ENCODE measurements around the gene GATM. TPM values are rescaled to one million over a fixed set of nuclear protein-coding genes. Genes with fewer than 3 reads are reported as not detected.

The GATM gene
- polyA plus RNA-seq, 1 donor (not counting 4 experiments of a cell fraction or from before 2014, with no cell fraction given): 0.60 TPM

GRCh38 chr15:45337224-45337623 is 41.1 kb downstream of the GATM start:
- Histone ChIP-seq H3K27ac (ENCODE audit: control insufficient read depth, insufficient read depth, low read length) (no peak overlapping the region), H3K4me3 (ENCODE audit: control insufficient read depth in 2 of 3, extremely low read depth in 1 of 3, insufficient read depth in 2 of 3, low read depth in 1 of 3, low read length in 3 of 3) (no peak overlapping the region), H3K27me3 (ENCODE audit: control insufficient read depth, extremely low read depth, insufficient read depth, low read length) (peaks cover 6% of the 10 kb centered on the region), H3K36me3 (ENCODE audit: control insufficient read depth in 2 of 2, extremely low read depth in 1 of 2, insufficient read depth in 2 of 2, low read length in 2 of 2) (no peaks in the 10 kb centered on the region), H3K9ac (ENCODE audit: control insufficient read depth, extremely low read depth, insufficient read depth, low read length) (no peak overlapping the region), H3K9me3 (ENCODE audit: control insufficient read depth, low read depth, low read length) (no peaks in the 10 kb centered on the region), H3K4me1 (ENCODE audit: control insufficient read depth, extremely low read depth, insufficient read depth, low read length) (no peaks in the 10 kb centered on the region), H4K20me1 (ENCODE audit: control insufficient read depth, extremely low read depth, insufficient read depth, low read length) (no peaks in the 10 kb centered on the region), H2AFZ (ENCODE audit: control insufficient read depth, low read length) (no peak overlapping the region), H3K79me2 (ENCODE audit: control insufficient read depth, insufficient read depth, low read length) (no peaks in the 10 kb centered on the region), H3K4me2 (ENCODE audit: control insufficient read depth, extremely low read depth, insufficient read depth, low read depth, low read length) (no peak overlapping the region), H3K9me1 (ENCODE audit: control insufficient read depth, extremely low read depth, insufficient read depth, low read length) (no peaks in the 10 kb centered on the region)
- DNase-seq (ENCODE audit: low read depth, low spot score) (no peak), FAIRE-seq (no peak)
- no peak for TF ChIP-seq EZH2 (IDR thresholded peaks at IDR 0.05; ENCODE audit: low read length)
- no peak for TF ChIP-seq CTCF (optimal IDR thresholded peaks at IDR 0.05 in 1 of 3, IDR thresholded peaks at IDR 0.05 in 1 of 3, conservative IDR thresholded peaks at IDR 0.05 in 1 of 3; ENCODE audit: extremely low read depth in 1 of 3, insufficient read depth in 2 of 3, low read length in 3 of 3)
- dilution Hi-C loops (cut with MboI; ENCODE audit: extremely low pct_ligation_motif_present, low sequenced_read_pairs): no loop called here

DNA sequence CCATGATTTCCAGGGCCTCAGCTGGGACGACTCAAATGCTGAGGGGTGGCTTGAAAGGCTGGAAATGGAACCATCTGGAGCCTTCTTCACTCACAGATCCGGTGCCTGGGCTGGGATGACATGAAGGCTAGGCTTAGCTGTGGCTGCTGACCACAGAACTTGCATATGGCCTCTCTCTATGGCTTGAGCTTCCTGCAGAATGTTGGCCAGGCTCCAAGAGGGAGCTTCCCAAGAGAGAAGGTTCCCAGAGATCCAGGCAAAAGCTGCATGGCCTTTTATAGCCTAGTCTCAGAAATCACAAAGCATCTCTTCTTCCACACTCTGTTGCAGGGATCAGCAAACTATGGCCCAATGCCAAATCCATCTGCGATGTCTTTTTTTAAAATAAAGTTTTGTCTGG is 44.8 kb downstream of the GATM start:
- Histone ChIP-seq H2AFZ (ENCODE audit: control insufficient read depth, low read length) (no peak overlapping the region), H3K27ac (ENCODE audit: control insufficient read depth, insufficient read depth, low read length) (no peak overlapping the region), H3K9me1 (ENCODE audit: control insufficient read depth, extremely low read depth, insufficient read depth, low read length) (no peaks in the 10 kb centered on the region), H3K4me1 (ENCODE audit: control insufficient read depth, extremely low read depth, insufficient read depth, low read length) (no peaks in the 10 kb centered on the region), H3K9ac (ENCODE audit: control insufficient read depth, extremely low read depth, insufficient read depth, low read length) (no peak overlapping the region), H3K27me3 (ENCODE audit: control insufficient read depth, extremely low read depth, insufficient read depth, low read length) (peaks cover 9% of the 10 kb centered on the region), H3K79me2 (ENCODE audit: control insufficient read depth, insufficient read depth, low read length) (no peaks in the 10 kb centered on the region), H4K20me1 (ENCODE audit: control insufficient read depth, extremely low read depth, insufficient read depth, low read length) (no peaks in the 10 kb centered on the region), H3K9me3 (ENCODE audit: control insufficient read depth, low read depth, low read length) (no peaks in the 10 kb centered on the region), H3K4me3 (ENCODE audit: control insufficient read depth in 2 of 3, extremely low read depth in 1 of 3, insufficient read depth in 2 of 3, low read depth in 1 of 3, low read length in 3 of 3) (no peak overlapping the region), H3K4me2 (ENCODE audit: control insufficient read depth, extremely low read depth, insufficient read depth, low read depth, low read length) (no peak overlapping the region), H3K36me3 (ENCODE audit: control insufficient read depth in 2 of 2, extremely low read depth in 1 of 2, insufficient read depth in 2 of 2, low read length in 2 of 2) (no peaks in the 10 kb centered on the region)
- no peak for TF ChIP-seq CTCF (optimal IDR thresholded peaks at IDR 0.05 in 1 of 3, IDR thresholded peaks at IDR 0.05 in 1 of 3, conservative IDR thresholded peaks at IDR 0.05 in 1 of 3; ENCODE audit: extremely low read depth in 1 of 3, insufficient read depth in 2 of 3, low read length in 3 of 3)
- no peak for TF ChIP-seq EZH2 (IDR thresholded peaks at IDR 0.05; ENCODE audit: low read length)
- dilution Hi-C loops (cut with MboI; ENCODE audit: extremely low pct_ligation_motif_present, low sequenced_read_pairs): no loop called here
- DNase-seq (ENCODE audit: low read depth, low spot score) (no peak), FAIRE-seq (no peak)
